Kidney (tissue), 14 donors: Measurements from ENCODE around the gene S100A4. TPM values are rescaled to one million over a fixed set of nuclear protein-coding genes. Genes with fewer than 3 reads are reported as not detected.
"Not testable (repeated sequence)": the region's sequence is repeated elsewhere in the genome, so short reads cannot be mapped to it uniquely, and the experiment has no call there.

Source experiments
- DNase-seq, 5 donors: peaks; one replicate each; pipeline ENCODE4 v3.0.0-alpha.2; 2013 to 2020
- FAIRE-seq: peaks from 2 replicates; lab custom pipeline; 2012; peaks lifted over from hg19 to GRCh38; lab: Jason Lieb, UNC
- H3K27ac ChIP-seq, 2 donors: one replicate each; pipeline ENCODE4 v1.7.0; 2013; ENCODE audit warnings: low read depth in 2 of 2, low read length in 2 of 2, inconsistent platforms in 1 of 2
- H3K27me3 ChIP-seq: one replicate; pipeline ENCODE4 v1.7.1; 2013; ENCODE audit warnings: low read length, inconsistent platforms; ENCODE audit not compliant: control insufficient read depth, insufficient read depth
- H3K36me3 ChIP-seq, 3 donors: one replicate each; pipeline versions ENCODE4 v1.7.0 to v1.7.1; 2013; ENCODE audit warnings: low read length in 3 of 3, control low read depth in 1 of 3, inconsistent platforms in 1 of 3; ENCODE audit not compliant: insufficient read depth in 3 of 3, control insufficient read depth in 2 of 3
- H3K4me1 ChIP-seq, 3 donors: one replicate each; pipeline versions ENCODE4 v1.7.0 to v1.7.1; 2013; ENCODE audit warnings: low read length in 3 of 3, inconsistent platforms in 1 of 3, low read depth in 1 of 3; ENCODE audit not compliant: control insufficient read depth in 2 of 3, insufficient read depth in 2 of 3
- H3K4me3 ChIP-seq, 3 donors: one replicate each; pipeline versions ENCODE4 v1.7.0 to v1.8.1; 2013; ENCODE audit warnings: low read length in 3 of 3, control low read depth in 1 of 3, inconsistent platforms in 1 of 3
- H3K9ac ChIP-seq, 3 donors: one replicate each; pipeline versions ENCODE4 v1.7.0 to v1.7.1; 2013; ENCODE audit warnings: low read length in 3 of 3, control low read depth in 1 of 3, inconsistent platforms in 1 of 3
- H3K9me3 ChIP-seq, 3 donors: one replicate each; pipeline versions ENCODE4 v1.7.0 to v1.7.1; 2013; ENCODE audit warnings: low read length in 3 of 3, control low read depth in 1 of 3, inconsistent platforms in 1 of 3; ENCODE audit not compliant: control insufficient read depth in 2 of 3, insufficient read depth in 1 of 3
- intact Hi-C: fragments of 100-400 bp; cut with DNase I; formaldehyde crosslinking; loops from one replicate; pipeline ENCODE4 v1.11.1; 2022
- polyA plus RNA-seq: library from polyadenylated mRNA; stranded (reverse); fragments of 350-450 nt; fragmentation: Illumina TruSeq; extraction: RNeasy Lipid Tissue Mini Kit (QIAGEN cat#74804); gene quantifications from one replicate; pipeline ENCODE4 v1.2.3, GENCODE V29; 2014; ENCODE audit warnings: low read depth, low replicate concordance; ENCODE audit not compliant: insufficient read depth
- total RNA-seq: library from RNA; stranded (reverse); fragmentation: NEBNext Ultra II Directional; extraction: Animal tissue kit (Norgen Biotek cat#: 25700); gene quantifications from one replicate; pipeline ENCODE4 v1.2.1, GENCODE V29; 2021
- TF ChIP-seq, protein P1 (sequence below): IDR thresholded peaks from 3 replicates; pipeline ENCODE4 v1.5.1; 2012; ENCODE audit warnings: mild to moderate bottlenecking, moderate library complexity, borderline replicate concordance; ENCODE audit not compliant: insufficient read depth; ENCODE audit errors: extremely low read depth
- donor health status: control.
- donor health status: control.
- donor health status: control.
- donor health status: control.
- donor health status: control.
- donor health status: DM: yes; HTN: yes; CAD: no.
- donor health status: Normal renal cell carcinoma (clear cell type).

The S100A4 gene
- total and polyA plus RNA-seq, 2 donors from 2014 or later, result 141 to 204 TPM

DNA sequence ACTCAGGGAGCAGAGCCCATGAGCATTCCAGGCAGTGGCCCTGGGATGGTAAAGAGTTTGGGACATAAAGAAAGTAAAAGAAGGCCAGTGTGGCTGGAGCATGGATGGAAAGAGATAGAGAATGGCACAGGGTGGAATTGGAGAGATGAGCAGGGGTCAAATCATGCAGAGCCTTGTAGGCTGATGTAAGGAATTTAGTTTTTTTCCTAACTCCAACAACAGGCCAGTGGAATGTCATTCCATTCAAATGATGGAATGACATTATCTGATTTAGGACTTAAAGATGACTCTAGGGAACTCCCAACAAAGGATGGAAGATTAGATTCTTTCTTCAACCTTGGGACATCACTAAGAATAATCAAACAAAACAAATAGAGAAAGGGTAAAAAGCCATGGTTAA is 32.9 kb upstream of the S100A4 start:
- TF ChIP-seq, protein P1, sequence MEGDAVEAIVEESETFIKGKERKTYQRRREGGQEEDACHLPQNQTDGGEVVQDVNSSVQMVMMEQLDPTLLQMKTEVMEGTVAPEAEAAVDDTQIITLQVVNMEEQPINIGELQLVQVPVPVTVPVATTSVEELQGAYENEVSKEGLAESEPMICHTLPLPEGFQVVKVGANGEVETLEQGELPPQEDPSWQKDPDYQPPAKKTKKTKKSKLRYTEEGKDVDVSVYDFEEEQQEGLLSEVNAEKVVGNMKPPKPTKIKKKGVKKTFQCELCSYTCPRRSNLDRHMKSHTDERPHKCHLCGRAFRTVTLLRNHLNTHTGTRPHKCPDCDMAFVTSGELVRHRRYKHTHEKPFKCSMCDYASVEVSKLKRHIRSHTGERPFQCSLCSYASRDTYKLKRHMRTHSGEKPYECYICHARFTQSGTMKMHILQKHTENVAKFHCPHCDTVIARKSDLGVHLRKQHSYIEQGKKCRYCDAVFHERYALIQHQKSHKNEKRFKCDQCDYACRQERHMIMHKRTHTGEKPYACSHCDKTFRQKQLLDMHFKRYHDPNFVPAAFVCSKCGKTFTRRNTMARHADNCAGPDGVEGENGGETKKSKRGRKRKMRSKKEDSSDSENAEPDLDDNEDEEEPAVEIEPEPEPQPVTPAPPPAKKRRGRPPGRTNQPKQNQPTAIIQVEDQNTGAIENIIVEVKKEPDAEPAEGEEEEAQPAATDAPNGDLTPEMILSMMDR, result no peak
- Histone ChIP-seq H3K4me3 (no peak overlapping the region), H3K9me3 (no peaks in the 10 kb centered on the region), H3K27me3 (no peaks in the 10 kb centered on the region), H3K4me1 (no peaks in the 10 kb centered on the region), H3K36me3 (no peaks in the 10 kb centered on the region), H3K9ac (no peak overlapping the region), H3K27ac (no peak overlapping the region)
- FAIRE-seq (no peak), DNase-seq (no peak)
- intact Hi-C loops, result no loop called here

DNA sequence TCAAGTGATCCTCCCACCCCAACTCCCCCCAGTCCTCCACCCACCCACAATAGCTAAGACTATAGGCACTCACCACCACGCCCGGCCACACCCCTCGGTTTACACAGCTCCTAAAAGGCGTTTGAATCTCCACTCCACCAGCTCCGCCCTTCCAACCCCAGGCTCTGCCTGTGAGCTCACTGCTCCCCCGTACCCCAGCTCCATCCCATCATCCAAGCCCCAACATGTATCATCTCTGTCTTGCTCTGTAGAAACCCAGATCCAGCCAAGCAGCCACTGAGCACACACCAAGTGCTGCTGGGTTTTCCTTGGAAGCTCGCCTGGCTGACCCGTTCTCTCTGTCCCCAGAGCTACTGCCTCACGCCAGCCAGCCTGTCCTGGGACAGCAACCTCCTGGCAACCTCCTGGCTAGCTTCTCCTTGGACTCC is 32.0 kb upstream of the S100A4 start:
- no peaks in the 10 kb centered on the region for H3K4me1 ChIP-seq
- intact Hi-C loops, result no loop called here
- no peaks in the 10 kb centered on the region for H3K36me3 ChIP-seq
- no peak overlapping the region for H3K4me3 ChIP-seq
- no peak overlapping the region for H3K9ac ChIP-seq
- no peaks in the 10 kb centered on the region for H3K27me3 ChIP-seq
- H3K27ac ChIP-seq, result no peak overlapping the region
- TF ChIP-seq, protein P1, result no peak
- H3K9me3 ChIP-seq, result no peaks in the 10 kb centered on the region
- FAIRE-seq, result no peak
- DNase-seq, result peak in 1 of 5 donors; percentile 75

DNA sequence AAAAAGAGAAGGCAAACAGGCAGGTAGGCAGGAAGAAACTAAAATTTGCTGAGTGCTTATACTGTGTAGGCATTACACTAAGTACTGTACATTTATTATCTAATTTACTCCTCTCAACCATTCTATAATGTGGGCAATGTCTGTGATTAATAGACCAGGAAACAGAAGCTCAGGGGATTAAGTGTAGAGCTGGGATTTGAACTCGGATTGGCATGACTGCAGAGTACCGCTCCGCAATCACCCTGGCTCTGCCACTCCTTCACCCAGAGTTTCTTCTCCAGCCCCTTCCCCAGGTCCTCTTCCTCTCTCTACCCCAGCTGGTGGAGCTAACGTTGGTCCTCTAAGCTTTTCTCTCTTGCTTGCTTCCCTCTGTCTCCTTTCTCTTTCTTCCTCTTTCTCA is 31.5 kb upstream of the S100A4 start:
- H3K27ac ChIP-seq, result no peak overlapping the region
- H3K36me3 ChIP-seq, result no peaks in the 10 kb centered on the region
- no peak for FAIRE-seq
- H3K27me3 ChIP-seq, result no peaks in the 10 kb centered on the region
- peak in 1 of 5 donors; percentile 3 for DNase-seq
- no peaks in the 10 kb centered on the region for H3K4me1 ChIP-seq
- no peaks in the 10 kb centered on the region for H3K9me3 ChIP-seq
- intact Hi-C loops, result no loop called here
- no peak overlapping the region for H3K9ac ChIP-seq
- TF ChIP-seq, protein P1, result no peak
- no peak overlapping the region for H3K4me3 ChIP-seq

DNA sequence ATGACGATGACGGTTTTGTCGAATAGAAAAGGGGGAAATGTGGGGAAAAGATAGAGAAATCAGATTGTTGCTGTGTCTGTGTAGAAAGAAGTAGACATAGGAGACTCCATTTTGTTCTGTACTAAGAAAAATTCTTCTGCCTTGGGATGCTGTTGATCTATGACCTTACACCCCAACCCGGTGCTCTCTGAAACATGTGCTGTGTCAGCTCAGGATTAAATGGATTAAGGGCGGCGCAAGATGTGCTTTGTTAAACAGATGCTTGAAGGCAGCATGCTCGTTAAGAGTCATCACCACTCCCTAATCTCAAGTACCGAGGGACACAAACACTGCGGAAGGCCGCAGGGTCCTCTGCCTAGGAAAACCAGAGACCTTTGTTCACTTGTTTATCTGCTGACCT is 29.9 kb upstream of the S100A4 start:
- H3K27me3 ChIP-seq, H3K9ac ChIP-seq, H3K4me1 ChIP-seq, H3K9me3 ChIP-seq, H3K4me3 ChIP-seq, H3K27ac ChIP-seq, intact Hi-C loops, H3K36me3 ChIP-seq, FAIRE-seq, DNase-seq: not testable (repeated sequence)

DNA sequence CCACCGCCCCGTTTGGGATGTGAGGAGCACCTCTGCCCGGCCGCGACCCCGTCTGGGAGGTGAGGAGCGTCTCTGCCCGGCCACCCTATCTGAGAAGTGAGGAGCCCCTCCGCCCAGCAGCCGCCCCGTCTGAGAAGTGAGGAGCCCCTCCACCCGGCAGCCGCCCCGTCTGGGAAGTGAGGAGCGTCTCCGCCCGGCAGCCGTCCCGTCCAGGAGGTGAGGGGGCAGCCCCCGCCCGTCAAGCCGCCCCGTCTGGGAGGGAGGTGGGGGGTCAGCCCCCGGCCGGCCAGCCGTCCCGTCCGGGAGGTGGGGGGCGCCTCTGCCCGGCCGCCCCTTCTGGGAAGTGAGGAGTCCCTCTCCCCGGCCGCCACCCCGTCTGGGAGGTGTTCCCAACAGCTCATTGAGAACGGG is 29.5 kb upstream of the S100A4 start:
- H3K9ac ChIP-seq, FAIRE-seq, H3K27ac ChIP-seq, H3K4me3 ChIP-seq, H3K27me3 ChIP-seq, H3K4me1 ChIP-seq, H3K9me3 ChIP-seq, intact Hi-C loops, H3K36me3 ChIP-seq: not testable (repeated sequence)
- DNase-seq, result peak in 1 of 5 donors; percentile 60
